ENCODE measurements around the gene THAP11. TPM values are rescaled to one million over a fixed set of nuclear protein-coding genes. Genes with fewer than 3 reads are reported as not detected.

The THAP11 gene
- total and polyA plus RNA-seq, 2 of the 13 experiments (the other 11 are each of a cell fraction or from before 2014, with no cell fraction given), result 44.2 to 53.4 TPM

DNA sequence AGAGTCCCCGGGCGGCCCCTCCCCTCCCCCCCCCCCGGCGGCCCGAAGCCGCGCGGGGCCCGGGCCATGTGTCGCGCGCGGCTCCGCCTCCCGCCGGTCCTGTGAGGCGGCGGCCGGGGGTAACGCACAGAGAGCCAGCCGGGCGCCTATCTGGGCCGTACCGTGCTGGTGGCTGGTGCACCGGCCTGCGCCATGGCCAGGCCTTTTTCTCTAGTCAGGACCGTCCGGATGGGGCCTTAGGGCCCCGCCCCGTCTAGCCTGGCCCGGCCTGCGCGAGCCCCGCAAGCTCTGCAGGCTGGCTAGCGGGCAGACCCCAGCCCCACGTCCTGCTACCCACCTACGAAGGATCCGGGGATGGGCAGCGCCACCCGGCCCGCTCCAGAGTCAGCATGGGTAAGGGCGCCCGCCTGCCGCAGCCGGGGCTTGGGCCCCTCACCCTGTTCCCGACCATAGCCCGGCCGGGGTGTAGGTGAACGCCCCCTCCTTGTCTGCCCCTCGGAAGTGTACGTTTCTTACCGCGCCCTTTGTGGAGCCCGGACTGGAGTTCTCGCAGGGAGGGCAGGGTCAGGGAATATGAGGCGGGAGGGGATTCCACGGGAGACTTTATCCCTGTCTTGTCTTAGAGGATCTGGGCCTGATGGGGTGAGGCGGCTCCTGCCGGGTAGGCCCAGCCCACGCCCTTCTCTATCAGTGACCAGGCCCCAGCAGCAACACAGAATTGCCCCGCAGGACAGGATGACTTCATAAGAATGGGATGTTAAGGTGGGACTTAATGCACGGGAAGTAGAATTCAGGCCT, 5.1 kb downstream of the THAP11 start, which contains the start of gene CENPT (continued):
- no peak for TF ChIP-seq NFE2L1 (CRISPR knock-in tag; IDR thresholded peaks at IDR 0.05; ENCODE audit: borderline replicate concordance)
- TF ChIP-seq PHB2 (IDR thresholded peaks at IDR 0.05; ENCODE audit: partially characterized antibody), result no peak
- 0 out of 2 replicates have a peak, but pooled peaks have one; percentile 4 for TF ChIP-seq FOSL2 (CRISPR knock-in tag; IDR thresholded peaks at IDR 0.05)
- no peak for TF ChIP-seq NCOA2 (CRISPR knock-in tag; IDR thresholded peaks at IDR 0.05)
- TF ChIP-seq MZF1 (CRISPR knock-in tag; IDR thresholded peaks at IDR 0.05; ENCODE audit: borderline replicate concordance), result 0 out of 2 replicates have a peak, but pooled peaks have one; percentile 37
- no peak for TF ChIP-seq ZNF614 (CRISPR knock-in tag; IDR thresholded peaks at IDR 0.05; ENCODE audit: borderline replicate concordance)
- TF ChIP-seq GATAD1 (CRISPR knock-in tag; IDR thresholded peaks at IDR 0.05), result peak; percentile 22; the same call in 1 of the 2 replicates
- TF ChIP-seq RELA (CRISPR knock-in tag; IDR thresholded peaks at IDR 0.05), result no peak
- TF ChIP-seq ATAD3A (CRISPR knock-in tag; IDR thresholded peaks at IDR 0.05), result peak; percentile 24; the same call in 1 of the 2 replicates
- 0 out of 2 replicates have a peak, but pooled peaks have one; percentile 90 for TF ChIP-seq ZNF546 (CRISPR knock-in tag; conservative IDR thresholded peaks at IDR 0.05)
- TF ChIP-seq, protein P1, sequence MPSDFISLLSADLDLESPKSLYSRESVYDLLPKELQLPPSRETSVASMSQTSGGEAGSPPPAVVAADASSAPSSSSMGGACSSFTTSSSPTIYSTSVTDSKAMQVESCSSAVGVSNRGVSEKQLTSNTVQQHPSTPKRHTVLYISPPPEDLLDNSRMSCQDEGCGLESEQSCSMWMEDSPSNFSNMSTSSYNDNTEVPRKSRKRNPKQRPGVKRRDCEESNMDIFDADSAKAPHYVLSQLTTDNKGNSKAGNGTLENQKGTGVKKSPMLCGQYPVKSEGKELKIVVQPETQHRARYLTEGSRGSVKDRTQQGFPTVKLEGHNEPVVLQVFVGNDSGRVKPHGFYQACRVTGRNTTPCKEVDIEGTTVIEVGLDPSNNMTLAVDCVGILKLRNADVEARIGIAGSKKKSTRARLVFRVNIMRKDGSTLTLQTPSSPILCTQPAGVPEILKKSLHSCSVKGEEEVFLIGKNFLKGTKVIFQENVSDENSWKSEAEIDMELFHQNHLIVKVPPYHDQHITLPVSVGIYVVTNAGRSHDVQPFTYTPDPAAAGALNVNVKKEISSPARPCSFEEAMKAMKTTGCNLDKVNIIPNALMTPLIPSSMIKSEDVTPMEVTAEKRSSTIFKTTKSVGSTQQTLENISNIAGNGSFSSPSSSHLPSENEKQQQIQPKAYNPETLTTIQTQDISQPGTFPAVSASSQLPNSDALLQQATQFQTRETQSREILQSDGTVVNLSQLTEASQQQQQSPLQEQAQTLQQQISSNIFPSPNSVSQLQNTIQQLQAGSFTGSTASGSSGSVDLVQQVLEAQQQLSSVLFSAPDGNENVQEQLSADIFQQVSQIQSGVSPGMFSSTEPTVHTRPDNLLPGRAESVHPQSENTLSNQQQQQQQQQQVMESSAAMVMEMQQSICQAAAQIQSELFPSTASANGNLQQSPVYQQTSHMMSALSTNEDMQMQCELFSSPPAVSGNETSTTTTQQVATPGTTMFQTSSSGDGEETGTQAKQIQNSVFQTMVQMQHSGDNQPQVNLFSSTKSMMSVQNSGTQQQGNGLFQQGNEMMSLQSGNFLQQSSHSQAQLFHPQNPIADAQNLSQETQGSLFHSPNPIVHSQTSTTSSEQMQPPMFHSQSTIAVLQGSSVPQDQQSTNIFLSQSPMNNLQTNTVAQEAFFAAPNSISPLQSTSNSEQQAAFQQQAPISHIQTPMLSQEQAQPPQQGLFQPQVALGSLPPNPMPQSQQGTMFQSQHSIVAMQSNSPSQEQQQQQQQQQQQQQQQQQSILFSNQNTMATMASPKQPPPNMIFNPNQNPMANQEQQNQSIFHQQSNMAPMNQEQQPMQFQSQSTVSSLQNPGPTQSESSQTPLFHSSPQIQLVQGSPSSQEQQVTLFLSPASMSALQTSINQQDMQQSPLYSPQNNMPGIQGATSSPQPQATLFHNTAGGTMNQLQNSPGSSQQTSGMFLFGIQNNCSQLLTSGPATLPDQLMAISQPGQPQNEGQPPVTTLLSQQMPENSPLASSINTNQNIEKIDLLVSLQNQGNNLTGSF (CRISPR knock-in tag; IDR thresholded peaks at IDR 0.05), result no peak
- TF ChIP-seq TIGD3 (CRISPR knock-in tag; IDR thresholded peaks at IDR 0.05; ENCODE audit: borderline replicate concordance), result no peak
- no peak for TF ChIP-seq ZFP62 (CRISPR knock-in tag; IDR thresholded peaks at IDR 0.05)
- TF ChIP-seq, protein P2, sequence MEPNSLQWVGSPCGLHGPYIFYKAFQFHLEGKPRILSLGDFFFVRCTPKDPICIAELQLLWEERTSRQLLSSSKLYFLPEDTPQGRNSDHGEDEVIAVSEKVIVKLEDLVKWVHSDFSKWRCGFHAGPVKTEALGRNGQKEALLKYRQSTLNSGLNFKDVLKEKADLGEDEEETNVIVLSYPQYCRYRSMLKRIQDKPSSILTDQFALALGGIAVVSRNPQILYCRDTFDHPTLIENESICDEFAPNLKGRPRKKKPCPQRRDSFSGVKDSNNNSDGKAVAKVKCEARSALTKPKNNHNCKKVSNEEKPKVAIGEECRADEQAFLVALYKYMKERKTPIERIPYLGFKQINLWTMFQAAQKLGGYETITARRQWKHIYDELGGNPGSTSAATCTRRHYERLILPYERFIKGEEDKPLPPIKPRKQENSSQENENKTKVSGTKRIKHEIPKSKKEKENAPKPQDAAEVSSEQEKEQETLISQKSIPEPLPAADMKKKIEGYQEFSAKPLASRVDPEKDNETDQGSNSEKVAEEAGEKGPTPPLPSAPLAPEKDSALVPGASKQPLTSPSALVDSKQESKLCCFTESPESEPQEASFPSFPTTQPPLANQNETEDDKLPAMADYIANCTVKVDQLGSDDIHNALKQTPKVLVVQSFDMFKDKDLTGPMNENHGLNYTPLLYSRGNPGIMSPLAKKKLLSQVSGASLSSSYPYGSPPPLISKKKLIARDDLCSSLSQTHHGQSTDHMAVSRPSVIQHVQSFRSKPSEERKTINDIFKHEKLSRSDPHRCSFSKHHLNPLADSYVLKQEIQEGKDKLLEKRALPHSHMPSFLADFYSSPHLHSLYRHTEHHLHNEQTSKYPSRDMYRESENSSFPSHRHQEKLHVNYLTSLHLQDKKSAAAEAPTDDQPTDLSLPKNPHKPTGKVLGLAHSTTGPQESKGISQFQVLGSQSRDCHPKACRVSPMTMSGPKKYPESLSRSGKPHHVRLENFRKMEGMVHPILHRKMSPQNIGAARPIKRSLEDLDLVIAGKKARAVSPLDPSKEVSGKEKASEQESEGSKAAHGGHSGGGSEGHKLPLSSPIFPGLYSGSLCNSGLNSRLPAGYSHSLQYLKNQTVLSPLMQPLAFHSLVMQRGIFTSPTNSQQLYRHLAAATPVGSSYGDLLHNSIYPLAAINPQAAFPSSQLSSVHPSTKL (CRISPR knock-in tag; IDR thresholded peaks at IDR 0.05), result peak; percentile 20; the same call in 1 of the 2 replicates
- peak; percentile 37; the same call in 1 of the 2 replicates for TF ChIP-seq ZMYM3 (CRISPR knock-in tag; IDR thresholded peaks at IDR 0.05)
- TF ChIP-seq TOE1 (CRISPR knock-in tag; IDR thresholded peaks at IDR 0.05), result no peak

Measured in HepG2 (cell line).